NCI-H2081 treated with DMSO at 0.1 percent for 48 hours (cell line): ENCODE data around the gene POLK.
"Not testable (repeated sequence)": the region's sequence is repeated elsewhere in the genome, so short reads cannot be mapped to it uniquely, and the experiment has no call there.

ENCODE experiments used
- DNase-seq: peaks from one replicate; lab custom pipeline; 2025; lab: John Stamatoyannopoulos, UW

The POLK gene

DNA sequence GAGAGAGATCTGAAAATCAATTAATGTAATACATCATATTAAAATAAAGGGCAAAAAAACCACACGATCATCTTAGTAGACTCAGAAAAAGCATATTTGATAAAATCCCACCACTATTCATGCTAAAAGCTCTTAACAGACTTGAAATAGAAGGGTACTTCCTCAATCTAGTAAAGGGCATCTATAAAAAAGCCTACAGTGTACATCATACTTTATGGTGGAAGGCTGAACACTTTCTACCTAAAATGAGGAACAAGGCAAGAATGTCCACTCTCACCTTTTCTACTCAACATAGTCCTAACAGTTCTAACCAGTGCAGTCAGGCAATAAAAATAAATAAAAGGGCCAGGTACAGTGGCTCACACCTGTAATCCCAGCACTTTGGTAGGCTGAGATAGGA is 38.9 kb downstream of the POLK start:
- no peak for DNase-seq

DNA sequence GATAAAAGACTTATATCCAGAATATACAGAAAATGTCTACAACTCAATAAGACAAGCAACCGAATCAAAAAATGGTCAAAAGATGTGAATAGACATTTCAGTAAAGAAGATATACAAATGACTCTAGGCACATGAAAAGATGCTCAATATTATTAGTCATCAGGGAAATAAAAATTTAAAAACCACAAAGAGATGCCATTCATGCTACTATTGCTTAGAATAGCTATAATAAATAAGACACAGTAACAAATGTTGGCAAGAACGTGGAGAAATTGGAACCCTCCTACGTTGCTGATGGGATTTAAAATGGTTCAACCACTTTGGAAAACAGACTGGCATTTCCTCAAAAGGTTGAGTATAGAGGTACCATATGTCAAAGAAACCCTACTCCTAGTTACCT is 39.8 kb downstream of the POLK start:
- DNase-seq: no peak

DNA sequence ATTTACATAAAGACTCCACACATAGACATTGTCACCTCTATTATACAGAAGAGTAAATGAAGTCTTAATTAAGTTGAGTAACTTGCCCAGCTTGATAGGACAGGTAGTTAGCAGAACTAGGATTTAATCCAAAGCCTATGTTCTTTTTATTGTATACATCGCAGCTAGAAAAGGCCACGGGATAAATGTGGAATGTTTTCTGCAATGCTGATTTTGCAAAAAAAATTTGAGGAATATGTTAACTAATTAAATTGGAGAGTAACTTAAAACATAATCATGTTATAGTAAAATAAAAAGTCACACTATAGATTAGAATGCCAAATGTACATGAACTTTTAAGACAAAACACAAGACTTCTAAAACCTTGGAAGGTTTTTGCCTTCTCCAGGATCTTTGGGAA is 41.1 kb downstream of the POLK start:
- DNase-seq: no peak

DNA sequence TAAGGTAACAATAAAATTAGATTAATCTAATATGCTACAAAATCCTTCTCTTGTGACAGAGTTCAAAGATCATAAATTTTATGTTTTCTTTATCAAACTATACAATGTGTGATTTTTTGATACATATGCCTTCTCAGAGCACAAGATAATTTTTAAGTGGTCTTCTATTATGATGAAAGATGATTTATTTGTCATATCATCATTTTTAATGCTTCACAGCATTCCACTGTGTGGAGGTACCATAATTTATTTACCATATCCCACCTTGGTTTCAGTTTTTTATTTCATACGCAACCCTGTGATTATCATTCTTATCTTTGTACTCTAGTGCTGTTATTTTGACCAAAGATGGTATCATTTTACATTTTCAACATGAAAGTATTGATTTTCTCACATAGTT is 41.7 kb downstream of the POLK start:
- no peak for DNase-seq

DNA sequence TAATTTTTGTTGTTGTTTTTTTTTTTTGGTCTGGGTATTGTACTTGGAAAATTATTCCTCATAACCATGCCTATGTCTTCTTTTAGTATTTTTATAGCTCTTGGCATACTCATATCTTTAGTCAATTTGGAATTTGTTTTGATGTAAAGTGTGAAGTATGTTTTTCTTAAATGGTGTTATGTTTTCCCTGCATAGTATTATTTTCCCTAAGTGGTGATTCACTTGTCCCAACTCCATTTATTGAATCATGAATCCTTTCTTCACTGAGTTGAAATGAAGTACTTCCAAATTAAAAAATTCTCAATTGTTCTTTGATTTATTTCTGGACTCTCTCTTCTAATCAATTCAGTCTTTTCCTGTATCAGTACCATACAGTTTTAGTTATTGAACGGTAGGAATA is 46.5 kb downstream of the POLK start:
- no peak for DNase-seq

DNA sequence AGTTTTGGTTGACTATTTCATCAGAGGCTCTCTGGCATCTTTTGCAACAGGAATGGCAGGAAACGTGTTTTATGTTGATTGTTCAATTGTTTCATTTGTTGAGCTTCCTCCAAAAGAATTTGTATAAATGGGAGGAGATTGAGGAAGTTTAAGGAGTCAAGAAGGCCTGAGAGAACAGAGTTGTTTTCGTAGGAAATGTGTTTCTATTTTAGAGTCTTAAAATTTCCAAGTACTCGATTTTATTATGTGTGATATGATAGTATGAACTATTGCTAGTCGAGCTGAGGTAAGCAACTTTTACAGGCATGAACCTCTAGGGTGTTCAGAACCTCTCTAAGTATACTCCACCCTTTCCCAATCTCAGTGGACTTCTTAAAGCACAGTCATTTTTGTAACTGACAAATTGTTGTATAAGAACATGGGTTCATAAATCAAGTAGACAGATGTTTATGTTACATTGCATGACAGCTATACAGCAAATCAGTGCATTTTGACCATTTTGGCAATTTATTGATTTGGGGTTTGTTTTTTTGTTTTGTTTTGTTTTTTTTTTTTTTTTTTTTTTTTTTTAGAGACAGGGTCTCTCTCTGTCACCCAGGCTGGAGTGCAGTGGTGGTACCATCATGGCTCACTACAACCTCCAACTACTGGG is 47.4 kb downstream of the POLK start:
- no peak for DNase-seq

DNA sequence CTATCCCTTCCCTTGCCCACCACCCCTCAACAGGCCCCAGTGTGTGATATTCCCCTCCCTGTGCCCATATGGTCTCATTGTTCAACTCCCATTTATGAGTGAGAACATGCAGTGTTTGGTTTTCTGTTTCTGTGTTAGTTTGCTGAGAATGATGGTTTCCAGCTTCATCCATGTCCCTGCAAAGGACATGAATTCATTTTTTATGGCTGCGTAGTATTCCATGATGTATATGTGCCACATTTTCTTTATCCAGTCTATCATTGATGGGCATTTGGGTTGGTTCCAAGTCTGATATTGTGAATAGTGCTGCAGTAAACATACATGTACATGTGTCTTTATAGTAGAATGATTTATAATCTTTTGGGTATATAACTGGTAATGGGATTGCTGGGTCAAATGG is 49.0 kb downstream of the POLK start:
- DNase-seq: not testable (repeated sequence)

DNA sequence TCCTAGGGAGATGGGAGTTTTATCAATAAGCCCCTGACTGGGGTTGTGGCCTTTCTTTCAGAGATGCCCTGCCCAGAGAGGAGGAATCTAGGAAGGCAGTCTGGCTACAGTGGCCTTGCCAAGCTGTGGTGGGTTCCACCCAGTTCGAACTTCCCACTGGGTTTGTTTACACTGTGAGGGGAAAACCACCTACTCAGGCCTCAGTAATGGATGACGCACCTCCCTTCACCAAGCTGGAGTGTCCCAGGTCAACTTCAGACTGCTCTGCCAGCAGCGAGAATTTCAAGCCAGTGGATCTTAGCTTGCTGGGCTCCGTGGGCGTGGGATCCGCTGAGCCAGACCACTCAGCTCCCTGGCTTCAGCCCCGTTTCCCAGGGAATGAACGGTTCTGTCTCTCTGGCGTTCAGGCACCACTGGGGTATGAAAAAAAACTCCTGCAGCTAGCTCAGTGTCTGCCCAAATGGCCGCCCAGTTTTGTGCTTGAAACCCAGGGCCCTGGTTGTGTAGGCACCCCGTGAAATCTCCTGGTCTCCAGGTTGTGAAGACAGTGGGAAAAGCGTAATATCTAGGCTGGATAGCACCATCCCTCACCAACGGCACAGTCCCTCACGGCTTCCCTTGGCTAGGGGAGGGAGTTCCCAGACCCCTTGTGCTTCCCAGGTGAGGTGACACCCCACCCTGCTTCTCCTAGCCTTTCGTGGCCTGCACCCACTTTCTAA is 54.5 kb downstream of the POLK start:
- not testable (repeated sequence) for DNase-seq

DNA sequence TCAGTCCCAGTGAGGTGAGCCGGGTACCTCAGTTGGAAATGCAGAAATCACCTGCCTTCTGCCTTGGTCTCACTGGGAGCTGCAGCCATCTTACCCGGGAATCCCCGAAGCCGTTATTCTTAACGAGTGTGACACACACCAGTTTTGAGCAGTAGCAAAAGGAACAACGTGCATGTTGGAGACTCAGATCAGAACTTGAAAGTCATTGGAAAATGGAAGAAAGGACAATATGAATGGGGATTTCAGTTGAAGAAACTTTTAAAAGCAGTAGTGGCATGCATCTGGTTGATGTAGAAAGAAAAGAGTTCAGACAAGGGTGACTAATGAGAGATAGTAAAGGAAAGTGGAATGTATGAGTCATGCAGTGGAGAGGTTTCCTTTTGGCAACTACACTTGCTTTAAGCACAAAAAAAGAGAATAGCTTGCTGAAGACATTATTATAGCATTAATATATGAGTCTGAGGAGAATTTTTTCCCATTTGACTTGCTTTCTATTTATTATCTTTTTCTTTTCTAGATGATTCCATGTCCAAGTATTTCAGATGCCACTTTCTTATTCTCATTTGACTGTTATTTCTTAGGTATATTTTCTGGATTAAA is 55.1 kb downstream of the POLK start:
- DNase-seq: no peak

DNA sequence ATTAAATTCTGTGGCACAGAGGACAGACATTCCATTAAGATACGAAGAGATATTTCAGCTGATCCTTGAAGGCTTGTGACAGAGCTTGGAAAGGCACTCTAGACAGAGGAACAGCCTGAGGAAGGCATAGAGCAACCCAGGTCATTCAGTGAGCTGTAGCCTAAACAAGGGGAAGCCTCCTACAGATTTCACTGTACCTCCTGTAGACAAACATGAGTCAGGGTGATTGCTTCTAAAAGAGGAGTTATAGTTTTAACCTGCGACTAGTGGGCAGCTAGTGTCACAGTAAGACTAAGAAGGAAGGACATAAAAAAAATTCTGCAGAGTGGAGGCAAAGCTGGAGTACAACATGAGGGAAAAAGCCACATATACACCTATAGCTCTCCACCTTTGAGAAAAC is 56.0 kb downstream of the POLK start:
- no peak for DNase-seq

DNA sequence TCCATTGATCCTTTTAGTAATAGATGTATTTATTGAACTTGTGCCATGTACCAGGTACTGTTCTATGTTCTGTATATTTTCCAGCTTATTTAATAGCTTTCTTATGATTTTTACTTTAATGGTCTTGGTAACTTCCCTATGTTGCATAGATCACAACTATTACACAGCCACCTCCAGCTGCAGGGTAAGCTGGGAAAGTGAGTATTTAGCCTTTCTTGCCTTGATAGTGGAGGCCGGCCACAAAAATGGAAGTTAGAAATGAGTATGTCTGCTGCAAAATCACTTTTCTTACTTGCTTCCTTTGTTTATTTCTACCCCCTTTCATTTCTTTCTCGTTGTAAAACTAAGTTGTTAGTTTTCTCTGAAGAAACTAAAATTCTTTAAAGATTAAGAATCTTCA is 56.5 kb downstream of the POLK start:
- no peak for DNase-seq

DNA sequence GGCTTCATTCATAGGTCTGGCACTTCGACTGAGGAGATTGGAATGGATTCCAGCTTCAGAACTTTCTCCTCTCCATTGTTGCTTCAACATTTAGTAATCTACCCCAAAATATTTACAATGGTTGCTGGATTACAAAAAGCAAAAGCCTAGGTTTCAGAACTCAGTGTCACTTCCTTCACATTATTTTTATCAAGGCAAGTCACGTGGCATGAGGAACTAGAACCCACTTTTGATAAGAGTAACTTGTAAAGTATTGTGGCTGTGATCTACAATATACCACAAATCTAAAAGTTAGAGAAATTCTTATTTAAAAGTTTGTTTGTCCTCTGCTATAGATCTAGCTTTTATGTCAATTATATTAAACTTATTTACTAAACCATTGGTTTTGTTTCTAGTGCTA is 59.9 kb downstream of the POLK start:
- DNase-seq: no peak

DNA sequence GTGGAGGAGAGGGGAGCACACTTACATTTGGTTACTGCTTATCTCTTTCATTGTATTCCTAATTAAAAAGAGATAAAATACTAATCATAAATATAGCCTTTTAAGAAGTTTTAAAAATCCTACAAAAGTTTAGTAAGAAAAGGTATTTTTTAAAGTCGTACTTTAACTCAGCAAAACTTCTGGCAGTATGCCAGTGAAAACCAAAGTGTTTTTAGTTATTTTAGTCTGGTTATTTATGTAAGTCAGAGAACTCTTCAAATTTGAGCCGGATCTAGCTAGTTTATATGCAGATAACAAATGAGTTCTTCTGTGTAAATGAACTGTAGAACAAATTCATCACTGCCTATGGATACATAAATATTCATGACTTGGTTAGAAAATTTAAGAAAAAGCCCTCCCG is 63.1 kb downstream of the POLK start:
- DNase-seq: no peak

DNA sequence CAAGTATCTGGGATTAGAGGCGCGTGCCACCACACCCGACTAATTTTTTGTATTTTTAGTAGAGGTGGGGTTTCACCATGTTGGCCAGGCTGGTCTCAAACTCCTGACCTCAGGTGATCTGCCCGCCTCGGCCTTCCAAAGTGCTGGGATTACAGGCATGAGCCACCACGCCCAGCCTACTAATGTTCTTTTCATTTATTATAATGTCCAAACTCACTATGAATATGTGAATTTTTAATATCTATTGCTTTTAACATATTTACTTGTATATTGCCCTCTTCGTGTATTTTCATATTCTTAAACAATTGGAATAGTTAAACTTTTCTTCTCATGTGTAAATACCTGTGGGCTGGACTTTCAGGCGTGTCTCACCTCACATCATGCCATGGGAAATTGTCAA is 66.6 kb downstream of the POLK start:
- not testable (repeated sequence) for DNase-seq

DNA sequence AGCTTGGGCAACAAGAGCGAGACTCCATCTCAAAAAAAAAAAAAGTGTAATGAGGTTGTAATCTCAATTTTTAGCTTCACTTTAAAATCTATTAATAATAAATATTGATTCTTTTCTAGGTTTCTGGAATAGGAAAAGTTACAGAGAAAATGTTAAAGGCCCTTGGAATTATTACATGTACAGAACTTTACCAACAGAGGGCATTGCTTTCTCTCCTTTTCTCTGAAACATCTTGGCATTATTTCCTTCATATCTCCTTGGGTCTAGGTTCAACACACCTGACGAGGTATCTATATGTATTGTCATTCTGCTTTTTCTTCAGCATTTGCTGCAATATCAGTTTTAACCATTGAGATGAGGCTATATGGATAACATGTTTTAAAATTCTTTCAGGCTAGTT is 73.0 kb downstream of the POLK start:
- DNase-seq: no peak

DNA sequence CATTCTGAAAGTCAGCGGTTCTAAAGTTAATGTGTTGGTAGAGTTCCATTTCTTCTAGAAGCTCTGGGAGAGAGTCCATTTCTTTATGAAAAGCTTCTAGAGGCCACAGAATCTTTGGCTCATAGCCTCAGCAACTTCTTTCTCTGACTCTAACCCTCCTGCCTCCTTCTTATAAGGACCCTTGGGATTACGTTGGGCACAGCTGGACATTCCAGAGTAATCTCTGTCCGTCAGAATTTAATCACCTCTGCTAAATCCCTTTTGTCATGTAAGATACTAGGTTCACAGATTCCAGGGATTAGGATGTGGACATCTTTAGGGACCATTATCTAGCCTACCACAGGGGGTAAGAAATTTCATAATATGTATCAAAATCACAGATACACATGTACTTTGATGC is 77.0 kb downstream of the POLK start:
- no peak for DNase-seq

DNA sequence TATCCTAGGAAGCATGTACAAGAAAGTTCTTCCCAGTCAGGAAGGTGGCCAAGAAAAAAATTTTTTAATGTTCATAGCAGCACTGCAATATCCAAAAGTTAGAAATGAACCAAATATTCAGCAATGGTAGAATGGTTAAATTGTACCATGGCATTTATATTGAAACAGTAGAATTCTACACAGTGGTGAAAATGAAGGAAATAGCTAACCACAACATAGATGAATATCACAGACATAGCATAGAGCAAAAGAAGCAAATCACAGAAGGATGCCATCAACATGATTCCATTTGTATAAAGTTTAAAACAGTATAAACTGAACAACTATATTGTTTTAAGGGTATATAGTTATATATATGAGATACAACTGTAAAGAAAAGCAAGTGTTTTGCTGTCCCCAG is 88.8 kb downstream of the POLK start:
- DNase-seq: no peak

DNA sequence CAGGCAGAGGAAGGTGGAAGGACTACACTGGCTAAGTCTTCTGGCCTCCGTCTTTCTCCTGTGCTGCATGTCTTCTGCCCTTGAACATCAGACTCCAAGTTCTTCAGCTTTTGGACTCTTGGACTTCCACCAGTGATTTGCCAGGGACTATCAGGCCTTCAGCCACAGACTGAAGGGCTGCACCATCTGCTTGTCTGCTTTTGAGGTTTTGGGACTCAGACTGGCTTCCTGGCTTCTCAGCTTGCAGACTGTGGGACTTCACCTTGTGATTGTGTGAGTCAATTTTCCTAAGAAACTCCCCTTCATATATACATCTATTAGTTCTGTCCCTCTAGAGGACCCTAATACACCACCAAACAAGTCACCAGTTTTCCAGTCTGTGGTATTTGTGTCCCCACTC is 89.9 kb downstream of the POLK start:
- DNase-seq: no peak

DNA sequence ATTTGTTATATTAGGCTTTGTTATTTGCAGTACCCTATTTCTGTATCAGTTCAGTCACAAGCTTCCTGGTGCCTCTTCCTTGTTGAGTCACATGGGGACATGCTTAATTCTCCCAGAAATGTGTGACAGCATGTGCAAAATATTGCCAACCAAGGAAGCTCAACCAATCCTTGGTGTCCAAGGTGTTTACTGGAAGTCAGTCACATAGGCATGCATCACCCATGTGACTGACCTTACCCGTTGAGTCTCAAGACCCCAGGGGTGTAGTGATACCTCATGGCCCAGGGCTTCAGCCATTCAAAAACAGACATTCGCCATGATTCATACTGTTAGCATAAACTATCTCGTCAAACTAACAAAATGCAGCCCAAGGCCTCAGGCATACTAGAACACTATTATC is 90.3 kb downstream of the POLK start:
- no peak for DNase-seq

DNA sequence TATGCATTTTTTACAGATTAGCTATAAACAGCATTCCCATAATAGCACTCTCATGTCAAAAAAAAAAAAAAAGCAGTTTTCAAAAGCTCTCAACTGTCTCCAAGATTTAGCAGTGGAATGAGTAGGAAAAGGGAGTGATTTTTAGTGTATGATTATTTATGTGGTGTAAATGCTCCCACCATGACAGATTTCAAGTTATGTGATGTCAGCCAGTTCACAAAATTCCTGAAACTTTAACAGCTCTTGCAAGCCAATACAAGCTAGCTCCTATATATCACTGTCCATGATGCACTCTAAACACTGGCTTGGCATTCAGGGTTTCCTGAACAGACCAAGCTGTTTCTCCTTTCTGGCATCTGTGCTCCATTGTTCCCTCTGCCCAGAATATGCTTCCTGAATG is 91.7 kb downstream of the POLK start:
- no peak for DNase-seq

DNA sequence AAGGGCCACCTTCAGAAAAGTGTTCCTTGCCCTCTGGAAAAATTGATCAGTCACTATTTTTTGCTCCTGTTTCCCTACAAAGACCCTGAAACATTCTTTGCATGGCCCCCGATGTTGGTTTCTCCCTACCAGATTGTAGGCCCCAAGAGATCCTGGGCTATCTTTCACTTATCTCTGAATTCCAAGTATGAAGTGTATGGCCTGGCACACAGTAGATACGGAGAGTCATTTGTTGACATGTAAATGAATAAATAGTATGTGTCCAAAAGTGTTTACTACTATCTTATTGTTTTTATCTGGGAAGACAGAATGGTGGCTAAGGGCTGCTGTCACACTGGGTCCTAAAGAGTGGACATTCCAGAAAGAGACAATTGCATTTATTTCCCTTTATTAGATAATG is 92.1 kb downstream of the POLK start:
- DNase-seq: no peak

DNA sequence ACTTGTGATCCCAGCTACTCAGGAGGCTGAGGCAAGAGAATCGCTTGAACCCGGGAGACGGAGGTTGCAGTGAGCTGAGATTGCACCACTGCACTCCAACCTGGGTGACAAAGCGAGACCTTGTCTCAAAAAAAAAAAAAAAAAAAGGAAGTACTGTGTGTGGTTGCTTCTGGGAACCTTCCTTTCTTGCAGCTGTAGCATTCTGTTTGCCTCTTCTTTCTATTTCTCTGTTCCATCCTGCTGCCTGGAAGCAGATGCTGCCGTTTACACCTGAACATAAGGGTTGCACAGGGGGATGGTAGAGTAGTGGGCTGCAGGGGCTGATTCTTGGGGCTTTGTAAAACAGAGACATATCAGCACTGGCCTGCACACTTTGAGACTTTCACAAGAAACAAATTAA is 95.7 kb downstream of the POLK start:
- not testable (repeated sequence) for DNase-seq

DNA sequence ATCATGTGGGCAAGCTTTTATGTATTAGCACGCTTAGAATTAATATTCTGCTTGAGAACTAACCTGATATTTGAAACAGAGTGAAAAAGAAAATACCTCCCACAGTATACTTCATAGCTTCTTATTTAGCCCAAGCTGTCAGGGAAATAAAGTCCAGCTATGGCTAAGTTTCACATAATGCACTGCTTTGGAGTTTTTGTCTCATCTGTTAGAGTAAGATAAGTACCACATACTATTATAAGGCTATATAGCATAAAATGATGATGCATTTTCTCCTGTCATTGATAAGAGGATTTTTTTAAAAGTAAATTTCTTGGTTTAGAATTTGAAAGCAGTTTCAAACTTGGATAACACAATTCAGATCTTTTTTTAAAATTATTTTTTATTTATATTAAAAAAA is 97.2 kb downstream of the POLK start:
- DNase-seq: no peak

DNA sequence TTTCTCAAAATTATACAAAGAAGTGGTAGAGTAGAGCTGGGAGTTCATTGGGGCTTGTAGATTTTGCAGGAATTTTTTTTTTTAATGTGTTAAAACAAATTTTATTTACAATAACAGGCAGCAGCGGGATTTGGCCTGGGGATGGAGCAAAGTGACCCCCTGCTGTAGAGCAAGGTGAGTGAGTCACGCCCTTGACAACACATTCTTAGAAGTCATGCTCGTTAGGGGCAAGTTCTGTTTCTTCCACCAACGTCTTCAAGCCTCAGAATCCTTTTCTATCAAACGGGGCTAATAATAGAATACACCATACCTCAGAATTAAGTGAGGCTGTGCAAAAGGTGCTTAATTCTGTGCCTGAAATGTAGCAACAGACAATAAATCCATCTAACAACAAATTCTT is 98.5 kb downstream of the POLK start:
- no peak for DNase-seq
